SIG-M5 (cell line): ENCODE data around the gene TRIM44.
"Not testable (repeated sequence)": the region's sequence is repeated elsewhere in the genome, so short reads cannot be mapped to it uniquely, and the experiment has no call there.

Experiments used
- DNase-seq: peaks from one replicate; lab custom pipeline; 2025; lab: John Stamatoyannopoulos, UW

TRIM44 gene

DNA sequence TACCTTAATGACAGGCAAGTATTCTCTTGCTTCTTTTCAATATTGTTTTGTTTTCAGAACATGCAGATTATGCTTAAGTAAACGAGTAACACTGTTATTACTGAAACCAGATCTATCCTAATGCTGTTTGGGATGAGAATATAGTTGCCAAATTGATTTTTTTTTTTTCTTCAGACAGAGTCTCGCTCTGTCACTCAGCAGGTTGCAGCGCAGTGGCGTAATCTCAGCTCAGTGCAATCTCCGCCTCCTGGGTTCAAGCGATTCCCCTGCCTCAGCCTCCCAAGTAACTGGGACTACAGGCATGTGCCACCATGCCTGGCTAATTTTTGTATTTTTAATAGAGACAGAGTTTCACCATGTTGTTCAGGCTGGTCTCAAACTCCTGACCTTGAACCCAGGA, 91.0 kb downstream of the TRIM44 start:
- not testable (repeated sequence) for DNase-seq

DNA sequence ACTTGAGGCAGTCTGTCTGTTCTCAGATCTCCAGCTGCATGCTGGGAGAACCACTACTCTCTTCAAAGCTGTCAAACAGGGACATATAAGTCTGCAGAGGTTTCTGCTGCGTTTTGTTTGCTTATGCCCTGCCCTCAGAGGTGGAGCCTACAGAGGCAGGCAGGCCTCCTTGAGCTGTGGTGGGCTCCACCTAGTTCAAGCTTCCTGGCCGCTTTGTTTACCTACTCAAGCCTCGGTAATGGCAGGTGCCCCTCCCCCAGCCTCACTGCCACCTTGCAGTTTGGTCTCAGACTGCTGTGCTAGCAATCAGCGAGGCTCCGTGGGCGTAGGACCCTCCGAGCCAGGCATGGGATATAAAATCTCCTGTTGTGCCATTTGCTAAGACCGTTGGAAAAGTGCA, 97.4 kb downstream of the TRIM44 start:
- DNase-seq: not testable (repeated sequence)

GRCh38 chr11:35761899-35762298, 99.3 kb downstream of the TRIM44 start:
- DNase-seq: no peak

DNA sequence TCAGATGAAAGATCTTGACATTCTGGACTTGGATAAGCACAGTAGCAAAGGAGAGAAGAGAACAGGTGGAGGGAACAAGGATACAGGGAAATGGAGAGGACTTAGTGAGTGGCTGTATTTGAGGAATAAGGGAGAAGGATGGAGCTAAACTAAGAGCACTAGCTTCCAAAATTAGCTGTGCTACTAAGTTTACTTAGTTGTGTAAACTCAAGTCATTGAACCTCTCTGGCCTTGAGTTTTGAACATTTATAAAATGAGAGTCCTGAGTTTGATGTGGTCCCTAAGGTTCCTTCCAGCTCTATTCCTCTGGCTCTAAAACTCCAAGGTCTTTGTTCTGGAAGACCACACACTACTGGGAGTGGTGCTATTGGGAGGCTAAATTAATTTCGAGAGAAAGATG, 100.7 kb downstream of the TRIM44 start:
- no peak for DNase-seq

DNA sequence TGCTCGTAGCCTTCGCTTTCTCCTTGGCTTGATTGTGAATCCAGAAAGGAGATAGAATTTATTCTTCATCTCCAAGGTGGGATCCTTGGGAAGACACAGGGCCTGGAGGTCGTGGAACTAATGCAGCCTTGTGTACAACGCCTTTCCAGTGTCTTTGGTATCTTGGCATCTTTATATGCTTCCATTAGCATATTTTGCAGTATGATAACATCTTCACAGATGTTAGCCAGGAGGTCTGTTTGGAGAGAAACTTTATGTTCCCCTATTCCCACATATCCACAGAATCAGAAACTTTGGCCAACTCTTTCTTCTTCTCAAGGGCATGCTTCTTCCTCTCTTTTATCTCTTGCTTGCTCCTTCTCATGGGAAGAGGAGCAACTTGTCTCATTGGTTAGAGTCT, 101.2 kb downstream of the TRIM44 start:
- no peak for DNase-seq

GRCh38 chr11:35764417-35764816, 101.8 kb downstream of the TRIM44 start:
- DNase-seq: no peak

GRCh38 chr11:35765211-35765610, 102.6 kb downstream of the TRIM44 start:
- DNase-seq: no peak

DNA sequence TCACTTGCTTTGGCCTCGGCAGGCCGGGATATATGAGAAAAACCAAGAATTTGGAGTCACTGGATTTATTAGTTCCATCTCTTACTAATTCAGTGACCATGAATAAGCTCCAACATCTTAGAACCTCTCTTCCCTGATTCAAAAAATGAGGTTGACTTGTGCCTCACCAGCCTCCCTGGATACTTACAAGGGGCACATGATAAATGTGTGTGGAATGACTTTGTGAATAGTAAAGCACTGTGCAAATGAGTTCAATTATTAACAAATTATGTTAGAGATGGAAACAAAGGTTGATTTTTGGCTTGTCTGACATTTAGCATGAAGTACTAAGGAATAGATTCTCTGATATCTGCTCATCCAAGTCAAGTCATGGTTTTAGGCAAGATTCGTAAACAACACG, 104.1 kb downstream of the TRIM44 start:
- no peak for DNase-seq

GRCh38 chr11:35770425-35770824, 107.8 kb downstream of the TRIM44 start:
- DNase-seq: not testable (repeated sequence)

GRCh38 chr11:35771722-35772121, 109.1 kb downstream of the TRIM44 start:
- no peak for DNase-seq

DNA sequence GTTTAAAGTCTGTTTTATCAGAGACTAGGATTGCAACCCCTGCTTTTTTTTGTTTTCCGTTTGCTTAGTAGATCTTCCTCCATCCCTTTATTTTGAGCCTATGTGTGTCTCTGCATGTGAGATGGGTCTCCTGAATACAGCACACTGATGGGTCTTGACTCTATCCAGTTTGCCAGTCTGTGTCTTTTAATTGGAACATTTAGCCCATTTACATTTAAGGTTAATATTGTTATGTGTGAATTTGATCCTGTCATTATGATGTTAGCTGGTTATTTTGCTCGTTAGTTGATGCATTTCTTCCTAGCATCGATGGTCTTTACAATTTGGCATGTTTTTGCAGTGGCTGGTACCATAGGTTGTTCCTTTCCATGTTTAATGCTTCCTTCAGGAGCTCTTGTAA, 114.7 kb downstream of the TRIM44 start:
- DNase-seq: not testable (repeated sequence)

- not testable (repeated sequence) for DNase-seq
Observed at GRCh38 chr11:35778943-35779342, 116.4 kb downstream of the TRIM44 start.

GRCh38 chr11:35779409-35779808, 116.8 kb downstream of the TRIM44 start:
- no peak for DNase-seq

- DNase-seq: no peak
Observed at GRCh38 chr11:35780951-35781860, 118.6 kb downstream of the TRIM44 start.

GRCh38 chr11:35781861-35782470, 119.4 kb downstream of the TRIM44 start:
- no peak for DNase-seq

GRCh38 chr11:35783809-35784208, 121.2 kb downstream of the TRIM44 start:
- no peak for DNase-seq

- DNase-seq: no peak
Observed at GRCh38 chr11:35784699-35785098, 122.1 kb downstream of the TRIM44 start.

- no peak for DNase-seq
Observed at GRCh38 chr11:35785287-35786167, 123.0 kb downstream of the TRIM44 start.

DNA sequence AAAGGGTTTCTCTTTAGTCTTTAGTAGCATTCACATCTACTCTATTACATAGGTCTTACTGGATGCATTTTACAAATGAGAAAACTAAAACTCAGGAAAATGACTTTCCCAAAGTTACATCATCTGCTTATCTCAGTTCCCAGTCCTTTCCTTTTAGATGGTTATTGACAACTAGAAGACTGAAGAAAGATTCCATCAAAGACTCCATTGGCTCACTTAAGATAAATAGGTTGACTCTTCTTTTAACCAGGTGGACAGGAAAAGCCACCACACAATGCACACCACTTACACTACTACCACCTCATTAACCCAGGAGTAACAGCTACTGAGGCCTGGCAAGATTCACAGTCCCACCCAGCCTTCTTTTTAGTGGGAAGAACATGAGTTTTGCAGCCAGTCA, 123.6 kb downstream of the TRIM44 start:
- no peak for DNase-seq

- no peak for DNase-seq
Observed at GRCh38 chr11:35787013-35787504, 124.5 kb downstream of the TRIM44 start.

DNA sequence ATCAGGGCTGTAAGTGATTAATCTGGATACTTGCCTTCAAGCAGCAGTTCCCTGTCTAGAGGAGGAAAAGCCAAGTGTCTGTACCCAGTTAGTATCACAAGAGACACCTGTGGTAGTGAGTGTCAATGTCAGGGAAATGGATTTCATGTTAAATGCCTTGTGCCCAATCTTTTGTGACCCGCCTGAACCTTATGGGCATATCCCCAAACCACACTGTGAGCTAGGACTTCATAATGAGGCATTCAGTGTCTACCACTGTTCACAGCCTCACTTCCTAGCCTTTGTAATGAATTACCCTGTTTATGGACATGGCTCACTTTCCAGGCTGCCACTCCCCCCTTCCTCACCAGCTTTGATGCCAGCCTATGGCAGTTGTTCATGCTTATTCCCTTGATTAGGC, 125.1 kb downstream of the TRIM44 start:
- DNase-seq: no peak
